ENCODE measurements around the gene MBP.

The MBP gene

DNA sequence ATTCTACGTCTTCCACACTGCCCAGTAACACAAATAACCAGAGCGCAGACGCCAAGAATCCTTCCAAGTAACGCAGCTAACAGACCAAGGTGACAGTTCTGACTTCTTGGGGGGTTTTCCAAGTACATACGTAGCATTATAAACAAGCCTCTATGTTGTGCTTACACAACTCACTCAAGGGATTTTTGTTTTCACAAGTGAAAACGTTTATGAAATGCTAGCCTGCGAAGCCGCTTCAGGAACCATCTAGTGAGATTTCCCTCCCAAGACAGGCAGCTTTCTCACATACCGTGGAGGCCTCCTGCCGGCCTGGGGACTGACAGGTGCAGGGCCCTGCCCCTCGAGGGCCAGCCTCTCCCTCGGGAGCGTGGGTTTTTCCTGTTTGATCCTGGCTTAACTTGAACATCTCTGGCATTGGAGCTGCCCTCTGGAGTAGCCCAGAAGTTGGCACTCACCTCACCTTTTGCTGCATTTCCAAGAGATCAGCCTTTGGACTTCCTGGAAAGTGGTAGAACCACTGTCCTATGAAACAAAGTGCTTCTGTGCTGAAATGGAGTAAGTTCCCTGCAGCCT, 151.1 kb downstream of the MBP start:
- Histone ChIP-seq H3K36me3 (ENCODE audit: low read depth) (no peaks in the 10 kb centered on the region), H3K27me3 (ENCODE audit: insufficient read depth, poor library complexity, severe bottlenecking) (no peaks in the 10 kb centered on the region), H3K4me1 (ENCODE audit: insufficient read depth, poor library complexity, severe bottlenecking) (no peaks in the 10 kb centered on the region), H3K27ac (ENCODE audit: poor library complexity, severe bottlenecking) (no peak overlapping the region), H3K4me3 (ENCODE audit: severe bottlenecking) (no peak overlapping the region), H3K9me3 (ENCODE audit: severe bottlenecking) (no peaks in the 10 kb centered on the region)
- no peak for ATAC-seq (ENCODE audit: low read depth)
- TF ChIP-seq, protein P1, sequence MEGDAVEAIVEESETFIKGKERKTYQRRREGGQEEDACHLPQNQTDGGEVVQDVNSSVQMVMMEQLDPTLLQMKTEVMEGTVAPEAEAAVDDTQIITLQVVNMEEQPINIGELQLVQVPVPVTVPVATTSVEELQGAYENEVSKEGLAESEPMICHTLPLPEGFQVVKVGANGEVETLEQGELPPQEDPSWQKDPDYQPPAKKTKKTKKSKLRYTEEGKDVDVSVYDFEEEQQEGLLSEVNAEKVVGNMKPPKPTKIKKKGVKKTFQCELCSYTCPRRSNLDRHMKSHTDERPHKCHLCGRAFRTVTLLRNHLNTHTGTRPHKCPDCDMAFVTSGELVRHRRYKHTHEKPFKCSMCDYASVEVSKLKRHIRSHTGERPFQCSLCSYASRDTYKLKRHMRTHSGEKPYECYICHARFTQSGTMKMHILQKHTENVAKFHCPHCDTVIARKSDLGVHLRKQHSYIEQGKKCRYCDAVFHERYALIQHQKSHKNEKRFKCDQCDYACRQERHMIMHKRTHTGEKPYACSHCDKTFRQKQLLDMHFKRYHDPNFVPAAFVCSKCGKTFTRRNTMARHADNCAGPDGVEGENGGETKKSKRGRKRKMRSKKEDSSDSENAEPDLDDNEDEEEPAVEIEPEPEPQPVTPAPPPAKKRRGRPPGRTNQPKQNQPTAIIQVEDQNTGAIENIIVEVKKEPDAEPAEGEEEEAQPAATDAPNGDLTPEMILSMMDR (IDR thresholded peaks at IDR 0.05; ENCODE audit: poor library complexity, severe bottlenecking): no peak
- no peak for DNase-seq (ENCODE audit: low spot score)

DNA sequence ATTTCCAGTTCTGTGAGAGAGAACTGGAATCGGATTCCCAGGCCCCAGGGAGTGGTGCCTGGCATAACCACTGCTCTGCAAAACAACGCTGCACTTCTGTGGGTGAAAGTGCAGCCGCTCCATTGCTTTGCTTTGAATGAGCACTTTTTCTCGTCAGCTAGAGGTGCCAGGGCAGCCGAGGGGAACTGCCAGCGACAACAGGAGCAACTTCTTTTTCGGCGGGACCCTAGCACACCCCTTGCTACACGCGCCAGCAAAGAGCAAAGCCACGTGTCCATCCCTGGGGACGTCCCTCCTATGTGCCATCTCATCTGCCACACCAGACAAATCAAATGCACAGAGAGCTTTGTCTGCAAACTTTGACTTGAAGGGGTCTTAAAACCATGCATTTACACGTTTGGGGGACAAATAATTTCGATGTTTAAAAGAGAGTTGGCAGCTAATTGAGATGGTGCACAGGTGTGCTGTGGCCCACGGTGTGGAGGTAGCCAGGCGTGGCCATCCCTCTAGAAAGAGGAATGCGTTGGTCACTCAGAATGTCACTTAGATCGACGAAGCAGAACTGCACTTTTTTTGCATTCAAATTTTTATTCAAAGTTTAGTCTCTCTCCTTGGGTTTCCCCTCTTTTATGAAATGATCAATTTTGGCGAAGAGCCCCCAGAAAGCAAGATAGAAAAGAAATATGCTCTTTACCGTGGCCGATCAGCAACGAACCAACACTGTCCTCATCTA, 151.8 kb downstream of the MBP start:
- TF ChIP-seq, protein P1 (IDR thresholded peaks at IDR 0.05; ENCODE audit: poor library complexity, severe bottlenecking): no peak
- Histone ChIP-seq H3K9me3 (ENCODE audit: severe bottlenecking) (no peaks in the 10 kb centered on the region), H3K4me1 (ENCODE audit: insufficient read depth, poor library complexity, severe bottlenecking) (no peaks in the 10 kb centered on the region), H3K4me3 (ENCODE audit: severe bottlenecking) (no peak overlapping the region), H3K27me3 (ENCODE audit: insufficient read depth, poor library complexity, severe bottlenecking) (no peaks in the 10 kb centered on the region), H3K36me3 (ENCODE audit: low read depth) (no peaks in the 10 kb centered on the region), H3K27ac (ENCODE audit: poor library complexity, severe bottlenecking) (no peak overlapping the region)
- DNase-seq (ENCODE audit: low spot score) (no peak), ATAC-seq (ENCODE audit: low read depth) (no peak)

DNA sequence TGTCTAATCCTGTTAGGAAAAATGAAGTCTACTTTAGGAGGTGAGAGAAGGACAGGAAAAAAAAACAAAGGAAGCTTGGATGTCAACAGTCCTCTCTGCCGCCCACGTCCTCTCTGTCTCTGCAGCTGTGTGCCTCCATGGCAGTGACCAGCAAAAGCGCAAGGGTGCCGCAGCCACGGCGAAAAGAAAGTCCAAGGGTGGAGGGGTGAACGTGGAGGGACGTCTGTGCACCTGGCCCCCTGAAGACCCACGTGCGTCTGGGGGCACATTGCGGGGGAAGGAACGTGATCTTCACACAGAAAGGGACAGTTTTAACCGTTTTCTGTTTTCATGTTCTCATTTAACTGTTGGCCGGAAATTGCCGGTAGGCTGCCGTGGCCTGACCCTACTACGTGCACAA, 152.7 kb downstream of the MBP start:
- no peak for DNase-seq (ENCODE audit: low spot score)
- H3K27ac ChIP-seq (ENCODE audit: poor library complexity, severe bottlenecking): no peak overlapping the region
- no peak overlapping the region for H3K4me3 ChIP-seq (ENCODE audit: severe bottlenecking)
- H3K36me3 ChIP-seq (ENCODE audit: low read depth): no peaks in the 10 kb centered on the region
- H3K9me3 ChIP-seq (ENCODE audit: severe bottlenecking): no peaks in the 10 kb centered on the region
- no peaks in the 10 kb centered on the region for H3K27me3 ChIP-seq (ENCODE audit: insufficient read depth, poor library complexity, severe bottlenecking)
- ATAC-seq (ENCODE audit: low read depth): no peak
- TF ChIP-seq, protein P1 (IDR thresholded peaks at IDR 0.05; ENCODE audit: poor library complexity, severe bottlenecking): no peak
- no peaks in the 10 kb centered on the region for H3K4me1 ChIP-seq (ENCODE audit: insufficient read depth, poor library complexity, severe bottlenecking)

DNA sequence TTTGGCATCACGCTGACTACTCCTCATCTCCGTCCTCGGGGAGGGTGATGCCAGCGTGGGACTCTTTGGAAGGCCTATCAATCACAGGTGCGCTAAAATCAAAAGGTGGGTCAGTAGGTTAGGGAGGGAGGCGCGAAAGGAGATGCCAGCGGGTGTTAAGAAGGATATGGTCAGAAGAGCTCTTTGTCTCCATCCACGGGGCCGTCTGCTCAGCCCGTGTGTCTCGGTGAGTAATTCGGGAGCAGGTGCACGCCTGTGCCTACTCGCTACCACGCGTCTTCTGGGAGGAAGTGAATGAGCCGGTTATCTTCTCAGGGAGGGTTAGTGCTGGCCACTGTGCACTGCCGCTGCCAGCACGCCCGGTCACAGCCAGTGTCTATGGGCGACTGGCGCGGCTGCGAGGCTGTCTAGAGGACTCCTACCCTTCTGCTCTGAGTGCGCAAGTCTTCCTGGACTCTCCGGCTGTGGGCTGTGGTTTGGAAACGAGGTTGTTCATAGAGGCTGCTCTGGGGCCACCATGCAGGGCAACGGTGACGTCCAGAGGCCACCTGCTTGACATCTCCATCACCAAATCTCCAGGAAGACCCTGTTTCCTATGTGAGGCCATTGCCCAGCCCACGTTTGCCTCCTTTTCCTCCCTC, 153.4 kb downstream of the MBP start:
- no peaks in the 10 kb centered on the region for H3K27me3 ChIP-seq (ENCODE audit: insufficient read depth, poor library complexity, severe bottlenecking)
- no peaks in the 10 kb centered on the region for H3K36me3 ChIP-seq (ENCODE audit: low read depth)
- H3K4me1 ChIP-seq (ENCODE audit: insufficient read depth, poor library complexity, severe bottlenecking): no peaks in the 10 kb centered on the region
- ATAC-seq (ENCODE audit: low read depth): no peak
- no peak overlapping the region for H3K27ac ChIP-seq (ENCODE audit: poor library complexity, severe bottlenecking)
- no peaks in the 10 kb centered on the region for H3K9me3 ChIP-seq (ENCODE audit: severe bottlenecking)
- DNase-seq (ENCODE audit: low spot score): no peak
- TF ChIP-seq, protein P1 (IDR thresholded peaks at IDR 0.05; ENCODE audit: poor library complexity, severe bottlenecking): no peak
- H3K4me3 ChIP-seq (ENCODE audit: severe bottlenecking): no peak overlapping the region

DNA sequence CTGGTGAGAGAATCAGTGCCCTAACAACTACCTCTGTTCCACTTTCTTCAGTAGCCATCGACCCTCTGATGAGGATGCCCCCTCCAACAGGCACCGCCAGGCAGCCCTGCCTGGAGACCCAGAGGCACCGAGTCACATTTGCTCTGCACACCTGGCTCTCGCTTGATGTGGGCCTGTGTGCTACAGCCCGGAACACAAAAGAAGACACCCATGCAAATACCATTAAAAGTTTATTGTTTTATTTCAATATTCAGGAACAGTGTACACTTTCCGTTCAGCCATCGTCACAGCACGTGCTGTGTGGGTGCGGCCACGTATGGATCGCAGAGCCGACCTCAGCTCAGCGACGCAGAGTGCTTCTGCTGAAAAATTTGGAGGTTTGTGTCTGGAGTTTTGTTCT, 154.0 kb downstream of the MBP start:
- H3K4me1 ChIP-seq (ENCODE audit: insufficient read depth, poor library complexity, severe bottlenecking): no peaks in the 10 kb centered on the region
- H3K27ac ChIP-seq (ENCODE audit: poor library complexity, severe bottlenecking): no peak overlapping the region
- no peaks in the 10 kb centered on the region for H3K9me3 ChIP-seq (ENCODE audit: severe bottlenecking)
- TF ChIP-seq, protein P1 (IDR thresholded peaks at IDR 0.05; ENCODE audit: poor library complexity, severe bottlenecking): no peak
- no peak for DNase-seq (ENCODE audit: low spot score)
- H3K36me3 ChIP-seq (ENCODE audit: low read depth): no peaks in the 10 kb centered on the region
- no peaks in the 10 kb centered on the region for H3K27me3 ChIP-seq (ENCODE audit: insufficient read depth, poor library complexity, severe bottlenecking)
- no peak overlapping the region for H3K4me3 ChIP-seq (ENCODE audit: severe bottlenecking)
- ATAC-seq (ENCODE audit: low read depth): no peak
